GM18499 (cell line): ENCODE data around the gene PBX1.

Experiments
- ATAC-seq: cut with Tn5 transposase; IDR thresholded peaks from one replicate; pipeline ENCODE4 v1.9.1; 2021; ENCODE audit warnings: moderate number of reproducible peaks; ENCODE audit not compliant: insufficient read depth, unreplicated experiment

PBX1 gene

GRCh38 chr1:164562947-164563520, 4.0 kb downstream of the PBX1 start:
- ATAC-seq: no peak

DNA sequence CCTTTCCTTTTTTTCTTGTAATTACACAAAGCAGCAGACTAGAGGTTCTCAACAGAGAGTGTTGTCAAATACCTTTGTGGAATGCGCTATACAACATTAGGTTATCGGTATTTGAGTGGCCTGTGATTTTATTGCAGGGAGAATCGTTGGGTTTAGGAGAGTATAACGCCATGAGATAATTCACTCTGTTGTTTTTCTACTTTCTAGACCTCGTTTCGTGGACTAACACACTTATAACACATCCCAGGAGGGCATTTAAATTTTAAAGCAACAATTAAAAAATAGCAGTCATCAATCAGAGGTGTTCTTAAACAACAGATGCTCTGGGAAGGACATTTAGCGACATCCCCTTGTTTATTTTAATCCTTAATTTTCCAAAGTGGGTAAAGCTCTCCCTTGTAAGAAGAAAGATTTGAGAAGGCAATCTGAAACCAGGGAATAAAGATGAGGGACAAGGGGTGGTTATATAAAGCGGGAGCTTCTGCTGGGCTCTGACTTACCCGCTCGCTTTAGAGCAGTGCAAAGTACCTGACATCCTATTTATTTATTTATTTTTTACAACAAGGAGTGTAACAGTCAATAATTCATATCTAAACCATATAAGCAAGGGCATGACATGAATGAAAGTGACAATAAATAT, 4.9 kb downstream of the PBX1 start:
- no peak for ATAC-seq

DNA sequence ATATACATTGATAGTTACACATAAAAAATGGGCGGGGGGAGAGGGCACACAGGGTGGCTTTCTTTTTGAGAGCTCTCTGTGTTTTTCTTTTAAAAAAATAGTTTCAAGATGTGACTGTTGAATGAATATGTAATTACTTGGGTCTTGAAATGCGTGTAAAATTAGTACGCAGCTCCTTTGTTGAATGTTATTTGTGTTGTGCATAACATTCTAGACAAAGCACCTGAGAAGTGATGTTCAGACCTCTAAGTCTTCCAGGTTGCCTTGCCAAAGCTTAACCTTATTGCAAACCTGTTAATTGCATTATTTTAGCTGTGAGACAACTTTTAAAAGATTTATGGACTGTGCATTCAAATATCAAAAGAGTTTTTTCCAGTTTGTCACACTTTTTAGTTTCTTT, 5.4 kb downstream of the PBX1 start:
- ATAC-seq: no peak

GRCh38 chr1:164565357-164565756, 6.4 kb downstream of the PBX1 start:
- no peak for ATAC-seq

GRCh38 chr1:164567774-164568173, 8.8 kb downstream of the PBX1 start:
- no peak for ATAC-seq

- ATAC-seq: no peak
Observed at GRCh38 chr1:164569241-164569640, 10.3 kb downstream of the PBX1 start.

GRCh38 chr1:164569866-164570265, 10.9 kb downstream of the PBX1 start:
- no peak for ATAC-seq

- ATAC-seq: no peak
Observed at GRCh38 chr1:164571333-164571732, 12.3 kb downstream of the PBX1 start.

DNA sequence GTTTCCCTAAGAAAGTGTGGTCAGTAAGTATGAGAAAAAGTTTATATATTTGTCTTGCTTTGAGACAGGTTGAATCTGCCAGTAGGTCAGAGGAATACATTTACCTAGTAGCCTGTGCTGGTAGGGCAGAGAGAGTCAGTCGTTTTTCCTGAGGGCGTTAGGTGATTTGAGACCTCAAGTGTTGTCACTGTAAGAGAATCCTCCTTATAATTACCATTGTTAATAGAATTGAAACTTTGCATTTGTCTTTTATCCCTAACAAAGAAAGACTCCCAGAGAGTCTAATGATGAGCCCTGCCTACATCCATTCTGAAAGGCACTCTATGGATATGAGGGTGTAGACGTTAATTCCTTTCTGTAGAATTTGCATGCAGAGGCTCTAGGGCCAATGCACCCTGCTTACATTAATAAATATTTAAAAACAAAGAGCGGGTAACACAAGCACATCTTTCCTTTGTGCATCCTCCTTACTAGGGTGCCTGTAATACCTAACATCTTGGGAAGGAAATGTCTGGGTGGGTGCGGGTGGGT, 16.4 kb downstream of the PBX1 start:
- ATAC-seq: no peak

DNA sequence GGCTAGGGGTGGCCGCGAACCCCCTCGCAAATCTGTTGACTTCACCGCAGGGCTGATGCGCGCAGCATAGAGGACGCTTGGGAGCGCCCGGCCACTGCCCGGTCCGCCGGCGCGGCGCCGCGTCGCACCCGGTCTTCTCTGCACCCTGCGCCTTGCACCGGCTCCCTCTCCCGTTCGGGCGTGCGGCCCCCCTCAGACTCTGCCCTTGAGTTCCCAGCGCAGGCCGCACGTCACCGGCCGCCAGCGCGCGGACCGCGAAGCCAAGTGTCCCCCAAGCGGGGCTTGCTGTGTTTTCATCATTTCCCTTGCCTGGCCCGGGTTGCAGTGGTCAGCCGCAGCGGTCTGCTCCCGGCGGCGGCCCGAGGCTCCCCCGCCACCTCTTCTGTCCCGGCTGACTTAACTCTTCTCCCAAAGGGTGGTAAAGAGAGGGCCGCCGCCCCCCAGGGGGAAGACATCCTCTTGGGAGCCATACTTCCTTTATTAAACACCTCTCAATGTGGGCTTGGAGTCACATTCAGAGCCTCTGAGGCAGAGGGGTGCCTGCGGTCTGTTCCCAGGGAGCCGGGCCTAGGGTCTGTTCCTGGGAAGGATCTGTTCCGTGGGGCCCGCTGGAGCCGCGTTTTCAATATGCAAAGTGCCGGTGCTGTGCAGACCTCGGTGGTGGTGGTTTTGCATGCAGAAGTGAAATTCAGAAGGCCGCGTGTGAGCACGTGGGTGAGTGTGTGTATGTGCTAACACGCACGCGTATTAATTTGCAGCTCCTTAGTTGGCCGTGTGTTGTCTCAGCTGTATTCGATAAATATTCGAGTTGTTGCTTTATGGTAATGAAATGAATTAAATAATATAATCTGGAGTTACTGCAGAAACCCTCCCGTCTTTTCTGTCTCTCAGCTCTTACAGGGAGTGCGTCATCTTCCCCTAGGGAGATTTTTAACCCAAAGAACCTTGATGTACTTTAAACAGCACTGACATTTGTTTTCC, 17.6 kb downstream of the PBX1 start:
- ATAC-seq: no peak

DNA sequence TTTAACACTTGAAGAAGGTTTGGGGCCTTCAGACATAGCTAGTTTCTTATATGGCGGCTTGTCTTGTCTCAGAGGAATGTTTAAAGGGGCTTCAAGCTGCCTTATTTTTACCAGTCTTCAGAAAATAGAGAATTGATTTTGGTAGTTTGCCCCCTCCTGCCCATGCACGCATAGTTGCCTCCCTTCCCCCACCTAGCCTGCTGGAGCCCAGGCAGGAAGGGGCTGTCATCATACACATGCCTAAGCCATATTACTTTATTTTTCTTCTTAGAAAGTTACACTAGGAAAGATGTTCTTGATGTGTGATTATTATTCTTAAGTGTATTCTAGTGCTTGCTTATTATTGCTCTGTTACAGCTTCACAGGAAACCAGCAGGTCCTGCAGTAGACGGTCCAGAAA, 18.3 kb downstream of the PBX1 start:
- no peak for ATAC-seq

- no peak for ATAC-seq
Observed at GRCh38 chr1:164578479-164579200, 19.7 kb downstream of the PBX1 start.

GRCh38 chr1:164579381-164579780, 20.4 kb downstream of the PBX1 start:
- no peak for ATAC-seq

DNA sequence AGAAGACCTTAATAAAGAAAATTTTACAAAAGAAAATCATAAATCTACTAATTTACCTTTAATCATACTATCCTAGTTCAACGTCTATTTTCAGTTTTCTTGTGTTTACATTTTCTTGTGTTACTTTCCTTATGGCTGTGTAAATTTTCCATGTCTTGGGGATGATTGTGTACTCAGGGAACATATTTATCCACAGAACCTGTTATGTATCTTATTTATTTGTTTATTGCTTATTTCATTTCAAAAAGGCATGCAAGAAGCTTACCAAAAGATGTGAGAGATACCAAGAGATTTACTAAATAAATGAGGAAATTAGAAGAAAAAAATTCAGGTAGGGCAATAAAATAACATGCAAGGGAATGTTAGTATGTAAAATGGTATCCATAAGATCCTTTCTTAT, 22.8 kb downstream of the PBX1 start:
- no peak for ATAC-seq

GRCh38 chr1:164583196-164583595, 24.2 kb downstream of the PBX1 start:
- no peak for ATAC-seq

GRCh38 chr1:164583835-164584539, 25.0 kb downstream of the PBX1 start:
- no peak for ATAC-seq

DNA sequence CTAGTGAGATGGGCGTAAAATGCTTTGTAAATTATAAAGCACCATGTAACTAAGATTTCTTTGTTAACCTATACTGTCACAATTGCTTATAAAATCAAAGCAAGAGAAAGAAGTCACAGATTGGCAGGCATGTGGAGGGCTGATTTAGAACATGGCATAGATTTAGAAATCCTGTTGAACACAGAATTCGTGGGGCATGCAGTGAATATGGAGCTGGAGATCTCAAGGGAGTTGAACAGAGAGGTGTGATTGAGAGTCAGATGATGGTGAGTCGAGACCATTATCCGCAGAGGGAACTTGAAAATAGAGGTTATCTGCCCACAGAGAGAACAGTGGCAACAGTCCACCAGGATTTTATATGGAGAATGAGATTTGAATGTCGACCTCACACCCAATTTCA, 27.6 kb downstream of the PBX1 start:
- ATAC-seq: no peak

- ATAC-seq: no peak
Observed at GRCh38 chr1:164587617-164588501, 28.9 kb downstream of the PBX1 start.
